Skeletal muscle satellite cell (primary cell): ENCODE measurements around the gene OOSP4B.
"Not testable (repeated sequence)": the region's sequence is repeated elsewhere in the genome, so short reads cannot be mapped to it uniquely, and the experiment has no call there.

ENCODE experiments used
- H3K27me3 ChIP-seq: 2 replicates; pipeline ENCODE4 v1.7.0; 2013; ENCODE audit warnings: low read length; ENCODE audit not compliant: control insufficient read depth, insufficient read depth
- H3K36me3 ChIP-seq: 2 replicates; pipeline ENCODE4 v1.7.0; 2013; ENCODE audit warnings: mild to moderate bottlenecking, control low read depth, low read length; ENCODE audit not compliant: insufficient read depth
- H3K4me1 ChIP-seq: 2 replicates; pipeline ENCODE4 v1.7.0; 2013; ENCODE audit warnings: low read length; ENCODE audit not compliant: control insufficient read depth, insufficient read depth
- H3K4me2 ChIP-seq: 2 replicates; pipeline ENCODE4 v1.7.0; 2013; ENCODE audit warnings: mild to moderate bottlenecking, low read length
- H3K4me3 ChIP-seq: 2 replicates; pipeline ENCODE4 v1.7.0; 2013; ENCODE audit warnings: low read length
- H3K9ac ChIP-seq: 2 replicates; pipeline ENCODE4 v1.7.0; 2013; ENCODE audit warnings: mild to moderate bottlenecking, low read depth, low read length, moderate library complexity
- H3K9me3 ChIP-seq: replicated peaks from 2 replicates; pipeline ENCODE4 v1.7.0; 2013; ENCODE audit warnings: mild to moderate bottlenecking, control low read depth, low read length

OOSP4B gene

GRCh38 chr11:60003729-60004128 lies 13.3 kb upstream of the OOSP4B start:
- H3K9ac ChIP-seq, result no peak overlapping the region
- H3K9me3 ChIP-seq, result no peaks in the 10 kb centered on the region
- no peak overlapping the region for H3K4me3 ChIP-seq
- H3K4me1 ChIP-seq, result no peaks in the 10 kb centered on the region
- no peaks in the 10 kb centered on the region for H3K36me3 ChIP-seq
- no peaks in the 10 kb centered on the region for H3K27me3 ChIP-seq
- H3K4me2 ChIP-seq, result no peak overlapping the region

GRCh38 chr11:60005360-60005759 lies 11.6 kb upstream of the OOSP4B start:
- H3K4me3 ChIP-seq, result no peak overlapping the region
- H3K27me3 ChIP-seq, result no peaks in the 10 kb centered on the region
- H3K9me3 ChIP-seq, result no peaks in the 10 kb centered on the region
- no peak overlapping the region for H3K4me2 ChIP-seq
- no peaks in the 10 kb centered on the region for H3K36me3 ChIP-seq
- no peak overlapping the region for H3K9ac ChIP-seq
- H3K4me1 ChIP-seq, result no peaks in the 10 kb centered on the region

GRCh38 chr11:60018058-60018457 lies 1.1 kb downstream of the OOSP4B start:
- H3K4me1 ChIP-seq, result no peaks in the 10 kb centered on the region
- no peaks in the 10 kb centered on the region for H3K36me3 ChIP-seq
- no peaks in the 10 kb centered on the region for H3K27me3 ChIP-seq
- no peaks in the 10 kb centered on the region for H3K9me3 ChIP-seq
- no peak overlapping the region for H3K4me2 ChIP-seq
- H3K9ac ChIP-seq, result no peak overlapping the region
- no peak overlapping the region for H3K4me3 ChIP-seq

- H3K36me3 ChIP-seq, H3K4me1 ChIP-seq, H3K9ac ChIP-seq, H3K27me3 ChIP-seq, H3K4me3 ChIP-seq, H3K9me3 ChIP-seq, H3K4me2 ChIP-seq: not testable (repeated sequence)
These were observed 3.4 kb downstream of the OOSP4B start for GRCh38 chr11:60020376-60020775.

GRCh38 chr11:60029015-60029632 lies 12.1 kb downstream of the OOSP4B start:
- Histone ChIP-seq H3K36me3 (no peaks in the 10 kb centered on the region), H3K9me3 (no peaks in the 10 kb centered on the region), H3K4me1 (no peaks in the 10 kb centered on the region), H3K9ac (no peak overlapping the region), H3K4me3 (no peak overlapping the region), H3K27me3 (no peaks in the 10 kb centered on the region), H3K4me2 (no peak overlapping the region)

GRCh38 chr11:60040109-60040508 lies 23.1 kb downstream of the OOSP4B start, which contains the start of gene OOSP2:
TSS of gene OOSP2 (plus strand) at chr11:60040409. CDS start at chr11:60040460, 51 bp downstream.
- Histone ChIP-seq H3K27me3 (no peaks in the 10 kb centered on the region), H3K9ac (no peak within 1 kb of the TSS), H3K4me3 (no peak within 1 kb of the TSS), H3K36me3 (no peaks in the 10 kb centered on the region), H3K4me1 (no peaks in the 10 kb centered on the region), H3K9me3 (peaks cover 3% of the 10 kb centered on the region), H3K4me2 (no peak within 1 kb of the TSS)

GRCh38 chr11:60050422-60050821 lies 33.4 kb downstream of the OOSP4B start:
- H3K9me3 ChIP-seq, H3K36me3 ChIP-seq: not testable (repeated sequence)

GRCh38 chr11:60050839-60051238 lies 33.9 kb downstream of the OOSP4B start:
- not testable (repeated sequence) for H3K27me3 ChIP-seq, H3K4me3 ChIP-seq, H3K9me3 ChIP-seq, H3K4me2 ChIP-seq, H3K4me1 ChIP-seq, H3K9ac ChIP-seq, H3K36me3 ChIP-seq

More at GRCh38 chr11:60050422-60050821, 33.4 kb downstream of the OOSP4B start:
- not testable (repeated sequence) for H3K4me1 ChIP-seq, H3K4me3 ChIP-seq, H3K27me3 ChIP-seq, H3K4me2 ChIP-seq, H3K9ac ChIP-seq

GRCh38 chr11:60056349-60056969 lies 39.5 kb downstream of the OOSP4B start, which contains the start of gene MS4A3:
TSS of gene MS4A3 (plus strand) at chr11:60056665. CDS start at chr11:60061161, 4,496 bp downstream.
- Histone ChIP-seq H3K4me3 (no peak within 1 kb of the TSS), H3K9me3 (no peaks in the 10 kb centered on the region), H3K27me3 (no peaks in the 10 kb centered on the region)

GRCh38 chr11:60059052-60059451 lies 42.1 kb downstream of the OOSP4B start:
- no peak overlapping the region for H3K4me3 ChIP-seq
- H3K4me2 ChIP-seq, result no peak overlapping the region
- no peaks in the 10 kb centered on the region for H3K4me1 ChIP-seq
- no peak overlapping the region for H3K9ac ChIP-seq
- no peaks in the 10 kb centered on the region for H3K9me3 ChIP-seq
- H3K36me3 ChIP-seq, result no peaks in the 10 kb centered on the region
- no peaks in the 10 kb centered on the region for H3K27me3 ChIP-seq

More at GRCh38 chr11:60056349-60056969, 39.5 kb downstream of the OOSP4B start, which contains the start of gene MS4A3:
- H3K9ac ChIP-seq, result no peak within 1 kb of the TSS
- H3K4me1 ChIP-seq, result no peaks in the 10 kb centered on the region
- H3K36me3 ChIP-seq, result no peaks in the 10 kb centered on the region
- H3K4me2 ChIP-seq, result no peak within 1 kb of the TSS

GRCh38 chr11:60059521-60060240 lies 42.7 kb downstream of the OOSP4B start:
- no peak overlapping the region for H3K9ac ChIP-seq

More at GRCh38 chr11:60059521-60060240, 42.7 kb downstream of the OOSP4B start:
- H3K4me1 ChIP-seq, result no peaks in the 10 kb centered on the region
- H3K4me3 ChIP-seq, result no peak overlapping the region
- no peaks in the 10 kb centered on the region for H3K36me3 ChIP-seq
- no peak overlapping the region for H3K4me2 ChIP-seq
- H3K27me3 ChIP-seq, result no peaks in the 10 kb centered on the region
- H3K9me3 ChIP-seq, result peaks cover 2% of the 10 kb centered on the region
